Measurements from ENCODE around the gene MAD1L1. TPM values are rescaled to one million over a fixed set of nuclear protein-coding genes. Genes with fewer than 3 reads are reported as not detected.

MAD1L1 gene
- total RNA-seq, 1 donor, result 57.9 TPM

- DNase-seq (ENCODE audit: low read depth in 2 of 3, low spot score in 2 of 3), result peak; percentile 13 to 92 (median 89)
These were observed 212.8 kb downstream of the MAD1L1 start for GRCh38 chr7:2019711-2020511.

DNA sequence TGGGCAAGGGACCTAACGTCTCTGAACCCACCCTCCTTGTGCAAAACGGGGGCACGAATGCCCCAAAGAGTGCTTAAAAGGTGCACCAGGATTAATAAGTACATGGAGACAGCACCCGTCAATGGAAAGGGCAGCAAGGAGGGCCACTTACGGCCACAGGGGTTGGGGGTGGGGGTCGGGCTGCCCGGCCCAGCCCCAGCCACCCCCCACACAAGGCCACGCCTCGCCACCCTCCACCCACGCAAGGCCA is 213.4 kb downstream of the MAD1L1 start:
- peak in 1 of 3 donors; percentile 6 for DNase-seq (ENCODE audit: low read depth in 2 of 3, low spot score in 2 of 3)

GRCh38 chr7:2018569-2019460 is 213.9 kb downstream of the MAD1L1 start:
- DNase-seq (ENCODE audit: low read depth in 2 of 3, low spot score in 2 of 3), result peak in 2 of 3 donors; percentile 88 to 90

GRCh38 chr7:2017914-2018568 is 214.7 kb downstream of the MAD1L1 start:
- no peak for DNase-seq (ENCODE audit: low read depth in 2 of 3, low spot score in 2 of 3)

DNA sequence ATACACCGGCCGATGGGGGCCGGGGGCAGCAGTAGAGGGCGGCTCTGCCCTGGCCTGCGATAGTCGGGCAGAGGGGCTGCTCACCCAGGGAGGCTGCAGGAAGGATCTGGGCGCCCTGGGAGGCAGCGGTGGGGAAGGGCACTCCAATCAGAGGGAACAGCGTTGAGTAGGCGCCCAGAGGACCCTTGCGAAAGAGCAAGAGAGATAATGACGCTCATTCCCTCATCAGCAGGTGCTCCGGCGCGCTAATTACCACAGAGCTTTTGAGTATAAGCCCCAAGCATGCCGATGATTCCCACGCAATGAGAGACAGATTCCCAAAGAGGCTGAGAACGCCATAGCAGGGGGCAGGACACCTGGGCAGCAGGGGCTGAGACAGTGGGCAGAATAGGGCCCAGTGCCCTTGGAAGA is 215.3 kb downstream of the MAD1L1 start:
- DNase-seq (ENCODE audit: low read depth in 2 of 3, low spot score in 2 of 3), result no peak

DNA sequence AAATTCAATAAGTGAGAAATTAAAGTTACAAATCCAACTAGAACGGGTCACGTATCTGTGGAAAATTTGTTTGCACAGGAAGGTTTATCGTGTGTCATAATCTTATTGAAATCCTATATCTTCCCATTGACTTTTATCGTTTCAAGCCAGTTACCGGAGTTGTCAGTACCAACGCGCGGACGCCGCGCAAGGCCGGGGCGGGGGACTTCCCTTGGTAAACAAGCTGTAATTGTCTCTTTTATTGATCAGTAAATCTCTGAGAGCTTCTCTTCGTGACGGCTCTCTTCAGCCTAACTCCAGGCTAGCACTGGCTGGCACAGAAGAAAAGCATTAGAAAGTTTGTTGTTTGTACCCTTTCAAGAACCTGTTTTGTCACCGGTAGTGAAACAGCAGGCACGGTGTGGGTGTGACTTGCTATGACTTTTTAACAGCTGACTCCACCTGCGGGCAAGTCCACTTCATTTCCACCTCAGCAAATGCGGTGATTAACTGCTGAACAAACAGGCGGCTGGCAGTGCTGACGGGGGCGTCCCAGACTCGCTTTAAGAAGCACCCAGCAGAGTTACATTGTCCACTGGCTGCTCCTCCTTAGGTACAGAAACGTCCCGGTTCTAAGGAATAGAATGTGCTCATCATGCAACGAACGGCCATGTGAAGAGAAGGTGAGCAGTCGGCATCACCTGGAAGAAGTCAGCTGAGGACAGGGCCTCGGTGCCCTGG is 215.8 kb downstream of the MAD1L1 start:
- no peak for DNase-seq (ENCODE audit: low read depth in 2 of 3, low spot score in 2 of 3)

- no peak for DNase-seq (ENCODE audit: low read depth in 2 of 3, low spot score in 2 of 3)
These were observed 216.6 kb downstream of the MAD1L1 start for GRCh38 chr7:2016021-2016631.

- no peak for DNase-seq (ENCODE audit: low read depth in 2 of 3, low spot score in 2 of 3)
These were observed 217.4 kb downstream of the MAD1L1 start for GRCh38 chr7:2015251-2015871.

GRCh38 chr7:2014391-2015241 is 218.1 kb downstream of the MAD1L1 start:
- DNase-seq (ENCODE audit: low read depth in 2 of 3, low spot score in 2 of 3), result no peak

GRCh38 chr7:2013381-2014311 is 219.1 kb downstream of the MAD1L1 start:
- no peak for DNase-seq (ENCODE audit: low read depth in 2 of 3, low spot score in 2 of 3)

GRCh38 chr7:2012981-2013380 is 219.8 kb downstream of the MAD1L1 start:
- no peak for DNase-seq (ENCODE audit: low read depth in 2 of 3, low spot score in 2 of 3)

DNA sequence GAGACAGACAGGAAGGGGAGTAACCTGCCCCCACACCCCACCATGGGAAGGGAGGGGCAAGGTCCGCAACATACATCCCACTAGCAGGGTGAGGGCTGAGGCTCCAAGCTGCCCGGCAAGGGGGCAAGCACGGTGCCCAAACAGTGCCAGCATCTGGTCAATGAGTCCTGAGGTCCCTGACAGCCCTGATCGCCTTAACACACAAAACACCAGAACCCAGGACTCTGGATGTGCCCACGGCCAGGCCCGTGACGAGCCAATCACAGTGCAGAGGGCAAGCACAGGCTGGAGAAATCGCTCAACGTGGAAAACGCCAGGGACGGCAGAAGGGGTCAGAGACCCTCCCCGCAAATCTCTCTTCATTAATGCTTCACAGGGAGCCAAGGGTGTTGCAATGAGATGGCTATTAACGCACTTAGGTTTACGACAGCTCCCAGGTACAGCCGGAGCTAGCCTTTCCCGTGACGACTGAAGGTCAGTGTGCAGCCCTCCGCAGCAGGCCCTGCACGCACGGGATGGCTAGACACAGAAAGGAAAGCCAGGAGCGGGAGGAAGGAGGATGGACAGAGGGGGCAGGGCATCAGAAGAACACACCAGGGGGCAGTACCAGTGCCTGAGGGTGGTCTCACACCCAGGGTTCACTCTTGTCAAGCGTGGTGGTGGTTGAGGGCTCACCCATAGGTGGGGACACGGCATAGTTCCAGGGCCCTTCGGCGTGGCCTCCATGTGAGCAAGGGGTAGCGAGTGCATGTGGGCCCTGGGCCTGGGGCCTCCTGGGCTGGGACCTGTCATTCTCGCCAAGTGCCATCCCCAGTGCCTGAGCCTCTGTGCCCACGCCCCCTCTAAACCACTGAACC is 220.5 kb downstream of the MAD1L1 start:
- DNase-seq (ENCODE audit: low read depth in 2 of 3, low spot score in 2 of 3), result no peak

DNA sequence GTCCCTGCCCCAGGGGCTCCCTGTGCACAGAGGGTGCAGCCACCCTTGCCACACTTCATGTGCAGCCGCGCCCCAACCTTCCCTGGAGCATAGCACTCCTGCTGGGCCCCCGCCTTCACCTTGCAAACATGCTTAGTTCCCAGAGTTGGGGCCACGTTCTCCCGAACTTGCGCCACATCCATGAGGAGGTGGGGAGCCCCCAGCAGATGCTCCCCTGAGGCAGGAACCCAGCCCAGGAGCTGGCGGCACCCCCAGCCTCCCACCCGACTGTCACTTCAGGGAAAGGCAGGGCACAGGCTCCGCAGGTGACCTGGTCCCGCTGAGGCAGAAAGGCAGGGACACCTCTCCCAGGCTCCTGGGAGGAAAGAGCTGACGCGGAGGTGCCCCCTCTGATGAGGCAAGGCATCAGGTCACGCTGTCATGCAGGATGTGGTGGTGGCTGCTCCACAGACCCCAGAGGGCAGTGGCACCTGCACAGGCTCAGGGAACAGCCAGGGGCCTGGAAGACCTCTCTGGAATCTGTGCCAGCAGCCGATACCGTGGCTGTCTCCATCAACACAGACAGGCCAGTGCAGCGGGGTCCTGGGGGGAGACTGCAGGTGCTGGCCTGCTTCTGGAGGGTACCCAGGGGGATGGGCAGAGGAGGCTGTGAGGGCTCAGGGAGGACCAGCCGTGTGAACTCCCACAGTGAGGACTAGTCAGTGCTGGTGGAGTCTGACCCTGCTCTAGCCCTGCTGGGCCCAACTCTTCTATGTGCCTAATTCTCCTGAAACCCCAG is 221.3 kb downstream of the MAD1L1 start:
- no peak for DNase-seq (ENCODE audit: low read depth in 2 of 3, low spot score in 2 of 3)

DNA sequence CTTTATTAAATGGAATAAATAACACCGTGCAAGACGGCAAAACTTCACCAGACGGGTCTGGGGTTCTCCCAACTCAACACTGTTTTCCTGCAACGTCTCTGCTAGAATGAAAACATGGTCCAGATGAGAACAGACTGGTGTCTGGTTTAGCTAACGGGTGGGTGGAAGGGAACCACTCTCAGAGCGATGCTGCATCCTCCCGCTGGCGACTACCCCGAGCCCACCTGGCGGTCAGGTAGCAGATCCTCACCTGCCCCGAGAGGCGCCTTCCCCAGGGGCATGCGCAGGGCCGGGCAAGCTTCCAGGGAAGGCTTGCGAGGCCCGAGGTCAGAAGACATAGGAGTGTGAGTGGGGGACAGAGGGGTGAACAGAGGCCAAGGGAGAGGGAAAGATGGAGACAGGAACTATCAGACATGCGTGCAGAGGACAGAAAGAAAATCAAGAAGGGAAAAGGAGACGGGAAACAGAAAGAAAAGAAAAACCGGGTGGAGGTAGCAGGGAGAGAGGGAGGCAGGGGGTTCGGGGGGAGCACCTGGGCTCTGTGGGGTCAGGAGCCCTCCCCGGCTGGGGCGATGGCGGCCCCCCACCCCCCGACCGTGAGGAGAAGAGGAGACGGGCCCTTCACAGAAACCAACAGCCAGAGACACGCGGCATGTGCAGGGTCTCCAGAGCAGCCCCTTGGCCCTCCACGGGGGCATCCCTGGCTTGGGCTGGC is 222.0 kb downstream of the MAD1L1 start:
- DNase-seq (ENCODE audit: low read depth in 2 of 3, low spot score in 2 of 3), result no peak

DNA sequence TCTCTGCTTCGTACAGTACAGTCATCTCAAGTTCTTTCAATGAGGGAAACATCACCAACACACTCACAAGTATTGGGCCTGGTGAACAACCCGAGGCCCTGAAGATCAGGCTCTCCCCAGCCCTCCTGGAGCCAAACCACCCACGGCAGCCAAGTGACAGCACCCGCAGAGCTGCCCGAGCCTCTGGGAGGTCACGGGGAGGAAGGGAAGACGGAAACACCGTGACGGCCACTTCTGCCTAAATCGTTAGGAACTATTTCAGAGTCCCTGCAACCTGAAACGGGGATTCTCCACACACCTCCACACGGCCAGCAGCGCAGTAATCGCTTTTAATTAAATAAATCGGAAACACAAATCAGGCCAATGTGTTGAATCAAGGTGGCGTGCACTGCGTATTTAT is 222.6 kb downstream of the MAD1L1 start:
- no peak for DNase-seq (ENCODE audit: low read depth in 2 of 3, low spot score in 2 of 3)

- DNase-seq (ENCODE audit: low read depth in 2 of 3, low spot score in 2 of 3), result no peak
These were observed 223.2 kb downstream of the MAD1L1 start for GRCh38 chr7:2009541-2010001.

Data from hematopoietic multipotent progenitor cell (in vitro differentiated cells).